Colonic mucosa (tissue), 4 donors: ENCODE data around the gene HOXA9. TPM values are rescaled to one million over a fixed set of nuclear protein-coding genes. Genes with fewer than 3 reads are reported as not detected.

Experiments used
- DNase-seq: peaks from one replicate; pipeline ENCODE4 v3.0.0-alpha.2; 2020
- H3K27ac ChIP-seq: fragments of 200-600 bp; one replicate; pipeline ENCODE4 v1.8.0; 2021
- H3K27me3 ChIP-seq: fragments of 200-600 bp; one replicate; pipeline ENCODE4 v1.8.0; 2021
- H3K36me3 ChIP-seq: fragments of 200-600 bp; one replicate; pipeline ENCODE4 v1.8.0; 2021
- H3K4me1 ChIP-seq: fragments of 200-600 bp; one replicate; pipeline ENCODE4 v1.8.0; 2021; ENCODE audit warnings: mild to moderate bottlenecking
- H3K4me3 ChIP-seq: fragments of 200-600 bp; one replicate; pipeline ENCODE4 v1.8.0; 2021
- H3K9ac ChIP-seq, 2 donors: one replicate each; pipeline ENCODE4 v1.7.0; 2013; ENCODE audit warnings: control low read depth in 2 of 2, low read depth in 2 of 2, low read length in 2 of 2
- H3K9me3 ChIP-seq: fragments of 200-600 bp; one replicate; pipeline ENCODE4 v1.8.0; 2021
- CTCF ChIP-seq: fragments of 200-600 bp; IDR thresholded peaks from one replicate; pipeline ENCODE4 v1.8.0; 2022; ENCODE audit warnings: antibody characterized with exemption, mild to moderate bottlenecking
- intact Hi-C: fragments of 100-400 bp; cut with DNase I; formaldehyde crosslinking; loops from one replicate; pipeline ENCODE4 v1.14.1; 2022
- total RNA-seq, 2 donors: library from RNA; stranded (reverse); fragmentation: NEBNext Ultra II Directional in 1 of 2; extraction: Animal tissue kit (Norgen Biotek cat#: 25700) in 1 of 2; gene quantifications; one replicate each; pipeline ENCODE4 v1.2.1, GENCODE V29; 2021
- donor health status: healthy.
- donor health status: DM: no; HTN: no; CAD: no.
- donor health status: DM: no; HTN: no; CAD: no.

HOXA9 gene
- total RNA-seq, 2 donors from 2014 or later: 19.5 to 22.1 TPM

GRCh38 chr7:27172823-27173510 is 7.6 kb upstream of the HOXA9 start:
- H3K4me3 ChIP-seq: peak overlapping the region; percentile 57
- no peaks in the 10 kb centered on the region for H3K9me3 ChIP-seq
- peak overlapping the region; percentile 92 to 98 for H3K9ac ChIP-seq
- H3K27me3 ChIP-seq: peaks cover 10% of the 10 kb centered on the region
- H3K27ac ChIP-seq: peak overlapping the region; percentile 94
- peak; percentile 89 for DNase-seq
- intact Hi-C loops: no loop called here
- TF ChIP-seq CTCF: no peak
- no peaks in the 10 kb centered on the region for H3K4me1 ChIP-seq
- no peaks in the 10 kb centered on the region for H3K36me3 ChIP-seq

- no peak for DNase-seq
- intact Hi-C loops: no loop called here
- no peaks in the 10 kb centered on the region for H3K9me3 ChIP-seq
- H3K36me3 ChIP-seq: no peaks in the 10 kb centered on the region
- H3K27ac ChIP-seq: peak overlapping the region; percentile 94
- H3K4me3 ChIP-seq: peak overlapping the region; percentile 57
- peaks cover 10% of the 10 kb centered on the region for H3K27me3 ChIP-seq
- H3K4me1 ChIP-seq: no peaks in the 10 kb centered on the region
- H3K9ac ChIP-seq: peak overlapping the region; percentile 92 to 98
- no peak for TF ChIP-seq CTCF
Measured at GRCh38 chr7:27172315-27172774, 7.0 kb upstream of the HOXA9 start.

GRCh38 chr7:27171637-27172314 is 6.4 kb upstream of the HOXA9 start:
- DNase-seq: no peak
- no peaks in the 10 kb centered on the region for H3K4me1 ChIP-seq
- H3K27ac ChIP-seq: peak overlapping the region; percentile 94
- H3K27me3 ChIP-seq: peaks cover 10% of the 10 kb centered on the region
- intact Hi-C loops: no loop called here
- TF ChIP-seq CTCF: no peak
- peak overlapping the region; percentile 57 for H3K4me3 ChIP-seq
- H3K36me3 ChIP-seq: no peaks in the 10 kb centered on the region
- no peaks in the 10 kb centered on the region for H3K9me3 ChIP-seq
- peak overlapping the region; percentile 92 to 98 for H3K9ac ChIP-seq

- Histone ChIP-seq H3K9ac (peak overlapping the region; percentile 31 to 98), H3K27me3 (peaks cover 12% of the 10 kb centered on the region), H3K9me3 (no peaks in the 10 kb centered on the region), H3K4me3 (peak overlapping the region; percentile 57), H3K36me3 (no peaks in the 10 kb centered on the region), H3K27ac (peak overlapping the region; percentile 94), H3K4me1 (no peaks in the 10 kb centered on the region)
- no peak for TF ChIP-seq CTCF
- intact Hi-C loops: no loop called here
- DNase-seq: no peak
Measured at GRCh38 chr7:27171325-27171636, 5.9 kb upstream of the HOXA9 start.

GRCh38 chr7:27170426-27171324 is 5.3 kb upstream of the HOXA9 start:
- no peak for DNase-seq
- Histone ChIP-seq H3K4me3 (peak overlapping the region; percentile 57), H3K9ac (peak overlapping the region; percentile 91 to 98), H3K9me3 (no peaks in the 10 kb centered on the region), H3K4me1 (no peaks in the 10 kb centered on the region), H3K36me3 (no peaks in the 10 kb centered on the region), H3K27ac (peak overlapping the region; percentile 94), H3K27me3 (peaks cover 17% of the 10 kb centered on the region)
- intact Hi-C loops: no loop called here
- TF ChIP-seq CTCF: no peak
